HG02852 (cell line): Measurements from ENCODE around the gene ATP1A3.

ENCODE experiments used
- ATAC-seq: cut with Tn5 transposase; IDR thresholded peaks from one replicate; pipeline ENCODE4 v1.9.1; 2021; ENCODE audit warnings: mild to moderate bottlenecking, moderate library complexity; ENCODE audit not compliant: unreplicated experiment

The ATP1A3 gene

GRCh38 chr19:41930322-41930722, 63.7 kb downstream of the ATP1A3 start:
- ATAC-seq: no peak

GRCh38 chr19:41929536-41930071, 64.4 kb downstream of the ATP1A3 start:
- ATAC-seq: no peak

GRCh38 chr19:41928754-41929535, 65.1 kb downstream of the ATP1A3 start:
- ATAC-seq: no peak

GRCh38 chr19:41928221-41928683, 65.8 kb downstream of the ATP1A3 start, which contains the start of gene ERFL:
Gene ERFL, minus strand, starts transcription at chr19:41928449. Its CDS starts 15,530 bp downstream, at chr19:41912919.
- no peak for ATAC-seq

- ATAC-seq: no peak
Measured at GRCh38 chr19:41927497-41928192, 66.4 kb downstream of the ATP1A3 start.

- no peak for ATAC-seq
Measured at GRCh38 chr19:41926763-41927496, 67.1 kb downstream of the ATP1A3 start.

GRCh38 chr19:41926028-41926762, 67.8 kb downstream of the ATP1A3 start:
- ATAC-seq: no peak

- no peak for ATAC-seq
Measured at GRCh38 chr19:41925208-41926003, 68.6 kb downstream of the ATP1A3 start.

- no peak for ATAC-seq
Measured at GRCh38 chr19:41924151-41925145, 69.6 kb downstream of the ATP1A3 start.

GRCh38 chr19:41923045-41923788, 70.8 kb downstream of the ATP1A3 start:
- ATAC-seq: no peak

- no peak for ATAC-seq
Measured at GRCh38 chr19:41922585-41922984, 71.4 kb downstream of the ATP1A3 start.

GRCh38 chr19:41921577-41922576, 72.2 kb downstream of the ATP1A3 start:
- ATAC-seq: no peak

- ATAC-seq: no peak
Measured at GRCh38 chr19:41920882-41921576, 73.0 kb downstream of the ATP1A3 start.

GRCh38 chr19:41919948-41920712, 73.9 kb downstream of the ATP1A3 start:
- ATAC-seq: no peak

GRCh38 chr19:41918653-41919244, 75.3 kb downstream of the ATP1A3 start:
- no peak for ATAC-seq
